ENCODE measurements around the gene APOBEC2. TPM values are rescaled to one million over a fixed set of nuclear protein-coding genes. Genes with fewer than 3 reads are reported as not detected.

The APOBEC2 gene
- polyA plus RNA-seq, 4 donors: 0.32 to 0.73 (median 0.34) TPM; not detected in 1

DNA sequence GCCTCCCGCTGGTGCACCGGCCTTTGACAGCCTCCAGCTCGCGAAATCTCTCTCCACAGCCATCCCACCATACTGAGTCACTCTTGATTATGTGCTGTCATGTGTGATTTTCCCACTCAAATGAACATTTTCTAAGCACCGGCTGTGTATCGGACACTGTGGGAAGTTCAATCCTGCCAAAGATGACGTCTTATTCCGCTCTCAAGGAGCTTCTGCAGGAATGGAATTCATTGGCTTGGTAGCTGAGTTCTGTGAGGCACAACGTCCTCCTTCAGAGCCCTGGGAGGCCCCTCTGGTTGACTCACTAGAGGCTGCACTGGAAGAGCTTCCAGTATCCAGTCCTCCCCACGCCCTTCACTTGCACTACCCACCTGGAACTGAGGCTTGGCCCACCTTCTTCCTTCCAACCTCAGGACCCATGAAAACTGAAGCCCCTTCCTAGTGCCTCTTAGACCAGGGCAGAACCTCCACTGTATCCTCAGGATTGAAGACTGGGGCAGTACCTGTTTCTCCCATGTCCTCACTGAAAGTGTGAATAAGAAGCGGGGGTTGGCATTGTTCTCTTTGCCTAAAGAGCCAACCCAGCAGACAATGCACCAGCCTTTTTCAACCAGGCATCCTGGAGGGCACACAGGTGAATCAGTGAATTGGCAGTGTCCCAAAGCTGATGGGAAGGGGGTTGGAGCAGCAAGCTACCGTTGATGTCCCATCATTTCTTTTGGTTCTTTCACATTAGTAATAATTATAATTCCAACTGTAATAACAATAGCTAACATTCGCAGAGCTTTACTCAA is 15.7 kb upstream of the APOBEC2 start:
- no peak for DNase-seq (ENCODE audit: low read depth in 4 of 4, low spot score in 3 of 4)

DNA sequence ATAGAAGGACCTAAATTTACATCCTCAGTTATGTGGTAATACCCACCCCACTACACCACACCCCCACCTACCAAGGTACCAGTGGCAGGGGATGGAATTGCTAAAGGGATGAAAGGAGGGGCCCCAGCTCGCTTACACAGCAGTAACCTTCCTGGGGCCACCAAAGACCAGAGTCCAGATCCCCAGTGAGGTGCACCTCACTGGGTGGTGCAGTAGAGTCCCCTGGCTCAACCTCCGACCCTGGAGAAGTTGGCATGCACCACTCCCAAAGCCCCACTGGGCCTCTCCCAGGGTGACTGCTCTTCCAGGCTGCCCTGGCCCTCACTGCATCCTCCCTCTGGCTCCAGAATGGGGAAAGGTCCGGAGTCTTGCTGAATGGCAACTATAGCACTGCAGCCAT is 14.8 kb upstream of the APOBEC2 start:
- no peak for DNase-seq (ENCODE audit: low read depth in 4 of 4, low spot score in 3 of 4)

DNA sequence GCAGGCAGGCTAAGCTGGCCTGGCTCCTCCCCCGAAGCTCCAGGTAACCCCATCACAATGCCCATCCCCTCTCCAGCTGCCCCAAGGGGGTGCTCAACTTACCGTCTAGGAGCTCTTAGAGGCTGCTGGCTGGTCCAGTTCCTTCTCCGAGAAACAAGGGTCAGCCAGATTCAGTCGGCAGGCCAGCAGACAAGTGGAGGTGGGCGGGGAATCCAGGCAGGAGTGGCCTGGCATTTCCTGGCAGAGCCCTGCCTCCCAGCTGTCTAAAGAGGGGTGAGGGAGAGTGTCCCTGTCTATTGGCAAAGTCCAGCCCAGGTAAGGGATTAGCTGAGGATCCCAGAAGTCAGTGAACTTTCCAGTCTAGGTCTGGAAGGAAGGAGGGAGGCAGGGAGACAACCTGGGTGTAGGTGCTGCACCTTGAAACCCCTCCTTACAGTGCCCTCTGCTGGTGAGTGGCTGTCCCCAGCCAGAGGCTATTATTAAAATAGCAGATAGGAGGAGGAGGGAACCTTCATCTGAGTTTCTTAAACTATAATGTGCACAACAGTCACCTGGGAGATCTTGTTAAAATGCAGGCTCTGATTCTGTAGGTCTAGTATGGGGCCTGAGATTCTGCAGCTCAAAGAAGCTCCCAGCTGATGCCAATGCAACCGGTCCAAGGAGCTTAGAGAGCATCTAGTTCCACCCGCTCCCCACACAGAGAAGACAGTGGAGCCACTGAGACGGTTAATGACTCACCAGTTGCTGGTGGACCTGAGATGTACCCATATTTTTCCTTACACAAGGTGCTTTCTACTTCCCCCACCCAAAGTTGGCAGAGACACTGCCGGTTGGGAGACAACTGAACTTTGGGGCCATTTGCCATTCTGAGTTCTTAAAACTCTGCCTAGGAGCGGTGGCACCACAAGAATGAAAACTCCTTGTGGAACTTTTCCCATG is 13.7 kb upstream of the APOBEC2 start, which contains the start of gene UNC5CL:
UNC5CL (minus strand) TSS at position 162 of the 939 bp plus-strand sequence. CDS start 4,147 bp downstream, outside the sequence.
- DNase-seq (ENCODE audit: low read depth in 4 of 4, low spot score in 3 of 4): no peak

DNA sequence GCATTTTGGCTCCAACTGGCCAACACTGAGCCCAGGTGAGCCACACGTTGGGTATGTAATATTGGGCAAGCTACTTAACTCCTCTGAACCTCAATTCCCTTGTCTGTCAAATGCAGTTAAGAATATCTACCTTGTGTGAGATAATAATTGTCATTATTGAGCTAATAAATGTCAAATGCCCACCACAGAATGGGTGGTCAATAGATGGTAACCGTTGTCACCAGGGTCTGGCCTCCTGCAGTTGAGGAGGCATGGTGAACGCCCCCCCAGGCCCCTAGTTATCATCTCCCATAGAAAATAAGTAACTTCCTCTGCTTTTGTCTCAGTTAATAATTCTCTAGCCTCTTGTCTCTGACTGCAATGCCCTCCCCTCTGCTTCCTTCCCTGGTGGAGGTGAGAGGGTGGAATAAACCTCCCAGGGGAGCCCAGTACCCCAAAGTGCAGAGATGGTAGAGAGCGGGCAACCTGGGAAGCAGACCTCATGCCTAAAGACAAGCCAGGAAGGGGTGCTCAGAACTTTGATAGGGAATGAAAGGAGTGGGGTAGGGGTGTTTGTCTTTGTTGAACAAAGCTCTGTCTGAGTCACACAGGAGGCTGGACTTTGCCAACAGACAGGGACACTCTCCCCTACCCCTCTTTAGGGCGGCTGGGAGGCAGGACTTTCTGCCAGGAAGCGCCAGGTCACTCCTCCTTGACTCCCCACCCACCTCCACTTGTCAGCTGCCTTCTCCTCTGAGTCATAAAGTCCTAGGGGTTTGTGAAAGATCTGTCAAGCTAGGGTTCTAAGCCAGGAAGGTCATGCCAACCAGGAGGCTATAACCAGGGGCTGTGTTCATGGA is 12.7 kb upstream of the APOBEC2 start:
- DNase-seq (ENCODE audit: low read depth in 4 of 4, low spot score in 3 of 4): no peak

DNA sequence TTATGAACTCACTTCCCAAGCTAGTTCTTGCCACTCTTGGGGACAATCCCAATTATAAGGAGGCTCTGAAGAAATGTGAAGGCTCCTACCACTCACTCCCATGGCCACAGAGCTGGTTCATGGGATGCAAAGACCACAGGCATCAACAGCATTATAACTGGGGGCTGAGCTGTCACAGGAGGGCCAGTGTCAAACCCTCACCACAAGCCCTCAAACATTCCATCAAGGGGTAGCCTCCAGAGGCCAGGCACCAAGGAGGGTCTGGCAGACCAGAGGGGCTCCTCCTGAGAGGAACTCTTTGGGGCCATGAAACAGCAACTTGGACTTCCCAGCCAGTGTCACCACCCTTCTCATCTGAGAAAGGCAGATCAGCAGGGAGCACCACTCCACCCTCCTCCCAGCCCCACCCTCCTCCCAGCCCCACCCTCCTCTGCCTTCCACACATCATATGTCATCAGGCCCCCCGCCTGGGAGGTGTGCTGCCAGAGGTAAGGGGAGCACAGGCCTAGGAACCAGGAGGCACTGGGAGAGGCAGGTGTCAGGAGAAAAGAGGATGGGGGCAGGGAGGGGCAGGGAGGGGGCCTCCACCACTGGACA is 12.0 kb upstream of the APOBEC2 start:
- no peak for DNase-seq (ENCODE audit: low read depth in 4 of 4, low spot score in 3 of 4)

DNA sequence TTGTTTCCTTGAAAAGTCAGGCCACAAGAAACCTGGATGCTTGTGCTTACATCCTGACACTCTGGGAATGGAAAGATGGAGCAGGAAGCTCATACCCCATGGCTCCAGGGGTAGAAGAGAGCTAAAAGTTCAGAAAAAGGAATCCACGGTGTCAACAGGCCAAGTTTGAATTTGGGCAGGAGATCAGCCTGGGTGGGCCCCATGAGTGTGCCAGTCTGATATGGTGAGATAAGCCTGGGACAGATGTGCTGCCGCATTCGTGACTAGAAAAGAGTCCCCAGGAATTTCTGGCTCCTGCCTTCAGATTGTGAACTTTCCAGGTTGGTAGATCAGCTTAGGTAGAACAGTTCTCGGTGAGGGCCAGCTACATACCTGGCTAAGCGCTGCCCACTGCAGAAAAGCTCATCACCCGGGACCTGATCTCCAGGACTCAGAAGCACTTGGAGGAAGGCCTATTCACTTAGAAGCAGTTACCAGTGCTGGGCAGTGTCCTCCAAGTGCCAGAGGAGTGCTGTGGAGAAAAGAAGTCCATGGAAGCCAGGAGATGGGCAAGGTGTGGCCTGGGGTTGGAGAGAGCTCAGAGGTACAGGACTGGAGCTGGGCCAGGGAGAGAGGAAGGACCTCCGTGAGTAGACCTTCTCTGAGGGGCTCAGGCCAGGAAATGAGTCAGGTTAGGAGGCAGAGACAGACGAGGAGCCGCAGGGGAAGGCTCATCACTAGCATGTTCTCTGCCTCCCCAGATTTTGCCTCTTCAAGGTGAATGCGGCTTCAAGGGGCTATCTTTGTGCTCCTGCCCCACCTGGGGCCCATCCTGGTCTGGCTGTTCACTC is 10.6 kb upstream of the APOBEC2 start, which contains the start of gene TSPO2:
TSPO2 (plus strand) TSS at position 242 of the 830 bp plus-strand sequence; CDS start at position 761, 519 bp downstream.
- no peak for DNase-seq (ENCODE audit: low read depth in 4 of 4, low spot score in 3 of 4)

DNA sequence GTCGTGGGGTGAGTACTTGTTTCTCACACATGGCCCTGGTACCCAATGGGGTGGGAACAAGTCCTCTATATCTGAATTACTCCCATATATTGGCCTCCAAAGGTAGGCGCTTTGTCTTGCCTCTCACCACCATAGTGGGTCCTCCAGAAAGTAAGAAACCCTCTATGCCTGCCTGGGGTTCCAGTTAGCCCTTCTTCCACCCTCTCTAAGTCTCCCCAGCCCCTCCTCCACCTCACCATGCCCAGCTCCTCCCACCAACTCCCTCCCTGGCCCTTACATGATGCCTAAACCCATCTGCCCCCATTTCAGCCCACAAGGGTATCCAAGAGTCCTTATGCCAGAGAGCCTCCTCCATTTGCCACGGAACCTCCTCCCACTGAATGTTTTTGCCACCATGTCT is 9.9 kb upstream of the APOBEC2 start:
- no peak for DNase-seq (ENCODE audit: low read depth in 4 of 4, low spot score in 3 of 4)

DNA sequence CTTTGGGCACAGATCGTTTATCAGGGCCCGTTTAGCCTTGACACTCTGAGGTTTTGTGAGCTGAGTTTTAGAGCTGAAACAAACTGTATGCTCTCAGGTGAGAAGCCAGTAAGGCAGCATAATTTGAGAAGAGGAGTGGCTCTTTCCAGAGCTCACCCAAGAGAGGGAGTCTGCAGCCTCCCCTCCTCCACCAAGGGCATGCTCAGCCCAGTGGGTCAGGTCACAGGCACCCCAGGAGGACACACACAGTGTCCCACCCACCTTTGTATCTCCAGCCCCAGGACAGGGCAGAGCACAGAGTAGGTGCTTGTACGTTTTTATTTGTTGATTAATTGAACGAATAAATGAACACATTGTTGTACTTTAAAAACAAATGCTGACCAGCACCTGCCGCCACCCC is 7.3 kb upstream of the APOBEC2 start:
- DNase-seq (ENCODE audit: low read depth in 4 of 4, low spot score in 3 of 4): no peak

DNA sequence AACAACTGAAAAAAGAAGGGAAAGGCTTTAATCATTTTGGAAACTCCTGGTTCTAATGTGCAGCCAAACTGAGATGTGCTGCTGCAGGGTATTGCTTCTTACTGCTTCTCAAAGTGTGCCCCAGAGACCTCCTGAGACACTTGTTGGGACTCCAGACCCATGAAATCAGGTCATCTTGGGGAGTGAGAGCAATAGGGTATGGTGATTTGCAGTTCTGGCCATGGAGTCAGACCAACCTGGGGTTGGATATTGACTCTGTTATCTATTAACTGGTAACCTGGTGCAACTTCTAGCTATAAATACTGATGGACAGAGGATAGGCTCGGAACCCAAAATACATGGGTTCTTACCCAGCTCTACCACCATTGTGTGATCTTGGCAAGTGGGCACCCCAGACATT is 6.9 kb upstream of the APOBEC2 start:
- no peak for DNase-seq (ENCODE audit: low read depth in 4 of 4, low spot score in 3 of 4)

DNA sequence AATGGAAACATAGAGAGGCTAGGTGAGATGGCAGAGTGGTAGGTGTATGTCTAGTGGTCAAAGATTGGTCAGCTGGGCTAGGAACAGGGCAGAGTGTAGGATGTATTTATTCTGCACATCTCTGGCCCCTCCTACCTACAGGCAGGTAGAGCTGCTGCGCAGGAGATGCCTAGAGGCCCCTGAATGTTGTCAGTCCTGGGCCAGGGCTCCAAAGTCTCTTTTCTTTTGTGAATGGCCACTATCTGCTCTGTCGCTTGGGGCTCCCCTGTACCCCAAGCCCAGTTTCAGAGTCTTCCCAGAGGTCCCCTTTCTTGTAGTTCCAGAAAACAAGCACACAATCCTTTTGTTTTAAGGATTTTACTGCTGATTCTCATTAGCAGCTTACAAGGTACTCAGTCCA is 5.7 kb upstream of the APOBEC2 start:
- no peak for DNase-seq (ENCODE audit: low read depth in 4 of 4, low spot score in 3 of 4)

DNA sequence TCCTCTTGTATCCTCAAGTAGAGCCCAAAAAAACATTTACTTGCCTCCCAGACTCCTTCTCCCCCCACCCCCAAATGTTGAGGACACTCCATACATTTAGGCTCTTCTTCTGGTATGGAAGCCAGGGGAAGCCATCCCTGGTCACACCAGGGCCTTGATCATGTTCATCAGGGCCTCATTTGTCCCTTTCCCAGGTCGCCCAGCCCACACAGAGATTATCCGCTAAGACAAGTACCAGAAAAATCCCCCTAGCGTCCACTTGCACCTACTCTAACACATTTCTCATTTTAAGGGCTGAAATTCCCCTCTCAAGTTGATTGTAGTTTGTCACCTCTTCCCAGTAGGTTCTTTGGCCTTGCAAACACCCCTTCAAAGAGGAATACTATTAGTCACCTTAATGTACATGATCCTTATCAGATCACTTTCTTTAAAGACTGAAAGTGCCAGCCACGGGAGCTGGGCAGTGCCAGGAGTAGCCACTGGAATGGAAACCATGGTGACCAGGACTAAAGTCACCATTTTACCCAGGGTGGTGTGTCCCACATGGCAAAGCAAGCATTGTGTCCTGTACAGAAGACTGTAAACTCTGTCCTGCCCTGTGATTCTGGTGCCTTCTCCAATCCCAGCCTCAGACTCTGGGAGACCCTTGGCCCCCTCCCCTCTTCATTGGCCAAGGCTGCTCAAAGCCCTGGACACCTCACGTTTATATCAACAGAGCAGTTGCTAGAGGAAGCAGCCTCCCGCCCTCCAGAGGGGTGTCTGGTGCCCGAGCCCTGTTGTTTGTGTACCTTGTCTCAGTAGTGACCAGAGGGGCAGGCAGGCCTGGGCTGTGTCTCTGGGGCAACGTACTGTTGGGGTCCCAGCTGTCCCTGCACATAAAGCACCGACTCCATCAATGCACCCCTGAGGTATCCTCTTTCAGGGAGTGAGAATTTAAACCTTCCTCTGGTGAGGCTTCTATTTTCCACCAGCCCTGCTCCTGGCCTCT is 5.0 kb upstream of the APOBEC2 start:
- no peak for DNase-seq (ENCODE audit: low read depth in 4 of 4, low spot score in 3 of 4)

DNA sequence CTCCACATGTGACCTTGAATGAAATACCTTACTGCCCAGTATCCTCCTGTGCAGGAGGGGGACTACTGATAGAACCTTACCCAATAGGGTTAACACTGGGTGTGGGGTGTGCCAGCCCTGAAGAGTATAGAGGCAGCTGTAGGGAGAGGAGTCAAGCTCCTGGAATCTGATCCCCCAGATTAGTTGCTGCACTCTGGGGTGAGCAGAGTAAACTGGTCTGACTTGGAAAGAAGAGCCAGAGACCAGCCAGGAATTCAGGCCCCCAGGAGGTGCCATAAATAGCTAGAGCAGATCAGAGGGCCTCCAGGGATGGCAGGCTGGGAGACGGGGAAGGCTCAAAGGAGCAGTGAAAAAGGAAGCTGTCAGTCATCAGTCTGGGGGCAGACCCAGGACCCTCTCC is 3.5 kb upstream of the APOBEC2 start:
- DNase-seq (ENCODE audit: low read depth in 4 of 4, low spot score in 3 of 4): no peak

DNA sequence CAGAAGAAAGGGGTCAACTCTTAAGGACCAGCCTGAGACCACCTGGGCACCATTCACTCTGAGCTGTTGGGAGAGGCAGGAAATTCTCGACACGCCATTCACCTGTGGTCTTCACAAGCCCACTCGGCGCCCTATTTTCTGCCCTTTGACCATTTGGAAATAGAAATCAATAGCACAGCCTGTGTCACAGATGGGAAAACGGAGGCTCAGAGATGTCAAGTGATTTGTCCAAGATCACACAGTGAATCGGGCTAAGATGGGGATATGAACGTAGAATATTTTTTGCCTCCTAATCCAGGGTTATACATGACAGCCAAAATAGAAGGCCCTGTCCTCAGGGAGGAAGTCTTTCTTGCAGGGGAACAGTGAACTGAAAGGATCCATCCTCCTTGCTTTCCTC is 3.0 kb upstream of the APOBEC2 start:
- no peak for DNase-seq (ENCODE audit: low read depth in 4 of 4, low spot score in 3 of 4)

DNA sequence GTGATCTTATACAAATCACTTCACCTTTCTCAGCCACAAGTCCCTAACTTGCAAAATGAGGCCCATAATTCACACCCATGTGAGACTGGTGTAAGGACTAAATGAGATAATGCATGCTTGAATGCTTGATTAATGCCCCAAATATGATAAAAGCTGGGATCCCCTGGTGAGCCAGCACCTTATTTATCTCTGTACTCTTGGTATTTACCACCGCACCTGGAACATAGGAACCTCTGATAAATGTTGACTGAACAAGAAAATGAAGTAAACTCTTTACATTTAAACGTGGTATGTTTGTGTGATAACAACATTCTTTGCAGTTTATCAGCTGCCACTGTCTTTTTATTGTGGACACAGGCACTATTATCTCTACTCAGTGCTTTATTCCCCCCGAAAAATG is 2.5 kb upstream of the APOBEC2 start:
- DNase-seq (ENCODE audit: low read depth in 4 of 4, low spot score in 3 of 4): no peak

DNA sequence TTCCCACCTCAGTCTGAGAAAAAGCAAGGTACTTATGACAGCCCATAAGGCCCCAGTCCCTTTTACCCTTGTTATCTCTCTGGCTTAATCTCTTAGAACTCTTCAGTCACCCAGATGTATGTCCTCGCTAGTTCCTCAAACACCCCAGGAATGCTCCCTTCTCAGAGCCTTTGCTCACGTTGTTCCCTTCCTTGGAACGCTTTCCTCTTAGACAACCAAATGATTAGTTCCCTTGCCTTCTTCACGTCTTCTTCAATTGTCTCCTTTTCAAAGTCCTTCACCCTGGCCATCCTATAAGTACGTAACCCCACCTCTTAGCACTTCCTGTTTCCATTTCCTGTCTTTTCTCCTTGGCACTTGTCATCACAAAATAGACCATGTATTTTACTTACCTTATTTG is 1.1 kb upstream of the APOBEC2 start:
- DNase-seq (ENCODE audit: low read depth in 4 of 4, low spot score in 3 of 4): no peak

DNA sequence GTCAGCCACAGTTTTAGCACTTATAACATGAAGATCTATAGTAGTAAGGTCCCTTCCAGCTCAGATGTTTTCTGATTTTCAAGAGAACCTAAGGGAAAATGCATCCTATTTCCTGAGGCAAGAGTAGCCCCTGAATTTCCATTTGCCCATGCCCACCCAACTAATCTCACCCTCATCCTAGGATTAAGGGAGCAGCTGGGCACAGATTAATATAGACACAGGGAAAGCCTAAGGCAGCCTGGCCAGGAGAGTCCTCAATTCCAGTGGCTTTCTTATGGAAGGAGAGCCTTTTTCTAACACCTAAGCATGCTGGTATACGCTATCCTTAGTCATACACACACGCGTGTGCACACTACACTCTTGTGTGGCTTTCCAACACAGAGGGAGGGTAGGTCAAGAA is 1.5 kb downstream of the APOBEC2 start:
- no peak for DNase-seq (ENCODE audit: low read depth in 4 of 4, low spot score in 3 of 4)

DNA sequence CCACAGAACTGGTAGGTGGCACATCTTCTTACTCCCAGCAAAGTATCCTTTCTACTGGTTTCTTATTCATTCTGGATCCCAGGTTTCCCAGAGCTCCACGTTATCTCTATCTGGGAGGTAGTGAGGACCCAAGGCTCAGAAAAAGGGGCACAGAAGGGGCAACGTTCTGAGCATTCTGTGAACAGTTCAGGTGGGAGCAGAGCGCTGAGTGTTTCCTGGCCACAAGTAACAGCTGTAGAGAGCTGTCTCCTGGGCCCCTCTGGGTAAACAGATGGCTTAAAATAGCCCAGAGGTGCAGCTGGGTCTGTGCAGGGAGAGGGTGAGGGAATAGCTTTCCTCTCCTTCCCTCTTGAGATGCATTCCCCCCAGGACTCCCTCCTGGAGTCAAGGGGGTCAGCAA is 2.1 kb downstream of the APOBEC2 start:
- DNase-seq (ENCODE audit: low read depth in 4 of 4, low spot score in 3 of 4): no peak

Data from left renal pelvis (tissue), 4 donors.